Activated naive CD4-positive, alpha-beta T cell treated with anti-CD3 and anti-CD28 coated beads, Interleukin-2, amount 50 U/mL, for 16 hours (primary cell): Measurements from ENCODE around the gene COL18A1.
"Not testable (repeated sequence)": the region's sequence is repeated elsewhere in the genome, so short reads cannot be mapped to it uniquely, and the experiment has no call there.

Experiments
- DNase-seq: peaks from one replicate; pipeline ENCODE4 v3.0.0-alpha.2; 2020

COL18A1 gene

GRCh38 chr21:45404730-45405270 is at the start of gene COL18A1:
Gene COL18A1 (plus strand): TSS chr21:45405165. CDS start chr21:45405231, 66 bp downstream.
- peak; percentile 49 for DNase-seq

GRCh38 chr21:45355573-45355972 is 49.4 kb upstream of the COL18A1 start:
- DNase-seq: no peak

- DNase-seq: no peak
These were observed 48.7 kb upstream of the COL18A1 start for GRCh38 chr21:45356251-45356650.

DNA sequence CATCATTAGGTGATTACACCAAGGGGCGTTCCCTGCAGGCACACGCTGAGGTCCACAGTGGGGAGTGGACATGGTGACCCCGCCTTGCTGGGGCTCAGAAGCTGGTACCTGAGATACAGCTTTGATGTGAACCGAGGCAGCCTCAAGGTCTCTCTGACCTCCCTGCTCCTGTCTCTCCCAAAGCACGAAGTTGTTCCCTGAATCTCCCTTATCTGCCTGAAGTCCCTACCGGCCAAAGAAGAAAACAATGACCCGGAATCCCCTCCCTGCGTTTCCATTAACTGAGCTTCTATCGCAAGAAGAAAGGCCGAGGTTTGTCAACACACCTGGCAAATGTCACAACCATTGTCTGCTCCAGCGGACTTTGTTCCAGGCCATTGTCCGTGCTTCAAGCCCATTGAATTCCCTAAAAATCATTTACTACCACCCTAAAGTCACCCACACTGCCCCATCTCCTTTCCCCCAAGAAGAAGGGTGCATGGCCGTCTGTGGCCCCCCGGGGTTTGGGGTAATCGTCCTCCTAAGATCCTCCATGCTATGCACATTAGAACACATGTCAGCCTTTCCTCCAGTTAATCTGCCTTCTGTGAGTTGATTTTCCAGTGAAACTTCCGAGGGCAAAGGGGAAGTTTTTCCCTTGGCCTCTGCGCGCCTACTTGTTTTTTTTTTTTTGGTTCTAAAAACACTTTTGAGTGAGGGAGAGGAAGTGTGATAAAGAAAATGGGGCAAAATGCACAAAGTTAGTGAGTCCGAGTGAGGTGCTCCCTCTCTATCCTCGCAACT is 48.1 kb upstream of the COL18A1 start:
- no peak for DNase-seq

DNA sequence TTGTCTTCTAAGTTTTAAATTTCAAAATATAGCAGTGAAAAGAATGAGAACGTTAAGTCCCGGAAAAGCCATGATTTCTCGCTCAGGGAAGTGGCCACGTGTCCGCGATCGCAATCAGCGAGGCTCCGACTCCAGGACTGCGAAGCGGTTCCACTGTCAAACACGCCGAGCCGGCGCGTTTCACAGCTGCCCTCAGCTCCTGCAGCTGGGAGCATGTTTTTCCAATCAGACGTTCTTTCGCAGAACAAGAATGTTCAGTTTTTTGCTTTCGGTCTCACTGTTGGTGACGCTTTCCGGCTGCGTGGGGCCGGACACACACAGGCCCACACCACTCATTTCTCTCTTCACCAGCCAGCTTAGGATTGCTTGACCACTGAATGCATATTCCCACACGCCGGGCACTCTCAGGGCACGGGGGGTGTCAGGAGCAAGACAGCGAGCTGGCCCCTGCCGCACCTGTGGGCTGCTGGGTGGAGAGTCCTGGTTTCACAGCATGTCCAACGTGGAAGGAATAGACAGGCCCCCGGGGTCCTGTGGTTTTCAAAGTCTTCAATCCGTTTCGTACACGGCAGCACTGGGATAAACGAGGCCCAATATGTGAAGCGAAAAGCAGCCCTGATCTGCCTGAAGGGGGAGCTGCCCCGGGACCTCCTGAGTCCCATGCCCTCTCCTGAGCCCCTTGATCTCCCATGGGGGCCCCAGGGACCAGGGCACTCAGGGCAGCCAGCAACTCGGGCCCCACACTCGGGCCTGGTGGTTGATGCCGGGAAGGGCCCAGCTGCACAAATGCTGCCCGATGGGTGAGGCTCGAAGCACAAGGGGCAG is 47.3 kb upstream of the COL18A1 start:
- no peak for DNase-seq

DNA sequence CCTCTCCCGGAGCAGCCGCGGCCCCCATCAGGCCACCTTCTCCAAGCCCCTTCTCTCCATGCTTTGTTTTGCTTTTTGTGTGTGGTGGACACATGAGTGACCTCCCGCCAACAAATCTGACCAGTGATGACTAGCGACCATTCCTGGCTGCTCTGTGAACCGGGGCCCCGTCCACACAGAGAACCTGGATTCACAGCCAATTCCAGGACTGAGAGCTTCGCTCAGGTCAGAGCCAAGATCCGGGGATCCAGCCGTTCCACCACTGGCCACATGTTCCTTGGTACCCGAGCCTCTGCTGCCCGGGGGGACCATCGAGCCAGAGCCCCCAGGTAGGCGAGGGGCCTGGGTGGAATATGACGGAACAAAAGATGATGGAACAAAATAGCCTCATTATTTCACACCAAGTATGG is 46.7 kb upstream of the COL18A1 start:
- DNase-seq: no peak

GRCh38 chr21:45358711-45359310 is 46.2 kb upstream of the COL18A1 start:
- no peak for DNase-seq

GRCh38 chr21:45359451-45360217 is 45.3 kb upstream of the COL18A1 start:
- no peak for DNase-seq

DNA sequence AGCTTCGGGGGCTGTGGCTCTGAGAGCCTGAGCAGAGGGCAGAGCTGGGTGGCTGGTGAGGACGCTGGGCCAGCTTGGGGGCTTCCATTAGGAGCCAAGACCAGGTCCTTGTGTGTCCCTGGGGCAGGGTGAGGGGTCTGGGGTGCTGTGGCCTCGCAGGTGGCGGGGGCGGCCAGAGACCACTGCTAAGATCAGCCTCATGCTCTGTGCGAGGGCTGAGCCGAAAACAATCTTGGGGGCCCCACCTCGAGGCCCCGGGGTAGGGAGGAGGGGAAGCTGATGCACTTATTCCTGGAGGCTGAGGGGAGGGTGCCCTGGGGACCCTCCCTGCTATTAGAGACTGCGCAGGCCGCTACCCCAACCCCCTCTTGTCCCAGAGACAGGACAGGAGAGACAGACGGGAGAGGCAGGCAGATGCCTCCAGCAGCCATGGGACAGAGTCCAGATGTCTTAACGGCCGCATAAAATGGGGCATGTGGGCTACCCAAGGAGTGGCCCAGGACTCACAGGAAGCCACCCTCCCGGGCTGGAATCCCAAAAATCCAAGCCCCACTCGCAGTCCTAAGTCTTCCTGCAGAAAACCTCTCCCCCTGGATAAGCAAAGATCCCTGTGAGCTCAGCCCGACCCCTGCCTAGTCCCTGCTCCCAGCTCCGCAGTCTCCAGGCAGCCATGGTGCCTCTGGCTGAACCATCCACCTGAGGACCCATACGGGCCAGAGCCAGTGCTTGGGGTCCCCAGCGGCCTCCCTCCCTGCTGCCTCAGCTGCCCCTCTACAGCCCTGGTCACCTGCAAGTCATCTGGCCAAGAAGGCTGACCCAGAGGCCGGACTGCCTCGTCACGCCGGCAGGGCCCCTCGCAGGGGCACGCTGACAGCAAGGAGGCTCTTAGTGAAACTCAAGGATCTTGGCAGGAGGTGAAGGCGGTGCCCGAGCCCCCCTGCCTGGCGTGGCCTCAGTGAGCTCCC is 43.6 kb upstream of the COL18A1 start:
- no peak for DNase-seq

- no peak for DNase-seq
These were observed 42.8 kb upstream of the COL18A1 start for GRCh38 chr21:45362077-45362747.

GRCh38 chr21:45362748-45363145 is 42.2 kb upstream of the COL18A1 start:
- DNase-seq: no peak

GRCh38 chr21:45363272-45363671 is 41.7 kb upstream of the COL18A1 start:
- not testable (repeated sequence) for DNase-seq

GRCh38 chr21:45363921-45364467 is 41.0 kb upstream of the COL18A1 start:
- peak; percentile 35 for DNase-seq

DNA sequence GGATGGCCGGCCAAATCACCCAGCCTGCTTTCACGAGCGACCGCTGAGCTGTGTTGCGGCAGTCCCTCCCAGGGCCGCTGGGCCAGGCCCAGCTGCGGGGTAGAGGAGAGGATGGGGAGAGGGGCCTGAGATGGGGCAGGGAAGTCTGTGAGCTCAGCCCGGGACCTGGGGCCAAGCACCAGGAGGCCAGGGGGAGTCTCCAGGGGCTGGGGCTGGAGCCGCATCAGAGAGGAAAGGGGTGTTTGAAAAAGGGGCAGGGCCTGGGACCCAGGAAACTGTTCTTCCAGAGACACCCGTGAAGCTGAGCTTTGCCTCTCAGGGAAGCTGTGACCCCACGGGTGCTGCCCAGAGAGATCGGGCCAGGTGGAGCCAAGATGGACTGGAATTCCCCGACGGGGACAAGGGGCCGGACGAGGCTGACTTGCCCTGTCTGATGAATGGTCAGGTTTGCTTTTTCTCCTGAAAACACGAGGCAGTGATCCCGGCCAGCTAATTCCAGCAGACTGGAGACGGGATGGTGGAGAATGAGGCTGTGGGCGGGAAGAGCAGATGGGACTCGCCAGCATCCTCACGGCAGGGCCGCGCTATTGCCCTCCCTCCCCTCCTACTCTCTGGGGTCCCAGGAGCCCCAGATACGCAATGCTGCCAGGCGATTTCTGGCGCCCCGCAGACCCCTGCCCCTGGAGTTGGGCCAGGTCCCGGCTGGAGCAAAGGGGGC is 40.3 kb upstream of the COL18A1 start:
- DNase-seq: no peak

- no peak for DNase-seq
These were observed 39.8 kb upstream of the COL18A1 start for GRCh38 chr21:45365186-45365607.

- no peak for DNase-seq
These were observed 39.2 kb upstream of the COL18A1 start for GRCh38 chr21:45365608-45366241.

DNA sequence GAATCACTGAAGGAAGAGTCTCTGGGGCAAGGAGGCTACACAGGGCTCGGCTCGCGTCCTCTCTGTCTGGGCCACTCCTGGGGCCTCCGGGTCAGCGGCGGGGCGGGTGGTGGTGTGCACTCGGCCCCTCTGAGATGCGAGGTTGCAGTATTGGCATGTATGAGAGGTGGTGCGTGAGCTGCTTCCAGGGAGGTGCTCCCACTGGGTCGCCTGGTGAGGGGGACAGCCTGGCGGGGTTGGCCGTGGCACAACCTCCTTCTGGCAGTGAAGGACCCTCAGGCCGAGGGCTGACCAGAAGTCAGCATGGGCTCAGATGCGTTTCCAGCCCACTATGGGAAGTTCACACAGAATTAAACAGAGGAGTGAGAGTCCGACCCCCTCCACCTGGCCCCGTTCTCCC is 38.5 kb upstream of the COL18A1 start:
- no peak for DNase-seq

GRCh38 chr21:45366931-45367401 is 38.0 kb upstream of the COL18A1 start:
- no peak for DNase-seq
